NT2/D1 (cell line): Measurements from ENCODE around the gene TMEM238L.

Source experiments
- SUZ12 ChIP-seq: IDR thresholded peaks from 2 replicates; pipeline ENCODE4 v1.6.1; 2011; ENCODE audit not compliant: insufficient read length, insufficient read depth; ENCODE audit errors: extremely low read depth
- YY1 ChIP-seq: IDR thresholded peaks from 2 replicates; pipeline ENCODE4 v1.6.1; 2011; ENCODE audit not compliant: insufficient read length, insufficient read depth
- ZNF274 ChIP-seq: IDR thresholded peaks from 2 replicates; pipeline ENCODE4 v1.6.1; 2011; ENCODE audit warnings: mild to moderate bottlenecking, low read depth, low read length

DNA sequence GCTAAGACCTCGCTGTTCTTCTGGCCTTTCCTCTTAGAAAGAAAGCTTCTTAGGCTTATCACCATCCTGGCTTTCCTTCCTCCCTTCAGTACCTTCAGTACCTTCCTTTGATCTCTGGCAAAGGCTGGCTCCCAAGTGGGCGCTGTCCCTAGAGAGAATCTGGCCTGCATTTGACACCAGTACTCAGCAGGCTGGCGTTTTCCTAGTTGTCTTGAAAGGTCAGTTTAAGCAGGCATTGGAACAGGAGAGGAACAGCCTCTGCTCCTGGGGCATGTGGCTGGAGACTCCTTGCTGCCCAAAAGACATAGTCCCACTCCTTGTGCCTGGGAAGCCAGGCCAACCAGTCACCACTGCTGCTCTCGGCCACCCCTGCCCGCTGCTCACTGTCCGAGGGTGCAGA is 34.1 kb downstream of the TMEM238L start:
- TF ChIP-seq ZNF274: no peak
- no peak for TF ChIP-seq YY1
- TF ChIP-seq SUZ12: no peak
